ENCODE data around the gene ZNF831.

- TF ChIP-seq, protein P1, sequence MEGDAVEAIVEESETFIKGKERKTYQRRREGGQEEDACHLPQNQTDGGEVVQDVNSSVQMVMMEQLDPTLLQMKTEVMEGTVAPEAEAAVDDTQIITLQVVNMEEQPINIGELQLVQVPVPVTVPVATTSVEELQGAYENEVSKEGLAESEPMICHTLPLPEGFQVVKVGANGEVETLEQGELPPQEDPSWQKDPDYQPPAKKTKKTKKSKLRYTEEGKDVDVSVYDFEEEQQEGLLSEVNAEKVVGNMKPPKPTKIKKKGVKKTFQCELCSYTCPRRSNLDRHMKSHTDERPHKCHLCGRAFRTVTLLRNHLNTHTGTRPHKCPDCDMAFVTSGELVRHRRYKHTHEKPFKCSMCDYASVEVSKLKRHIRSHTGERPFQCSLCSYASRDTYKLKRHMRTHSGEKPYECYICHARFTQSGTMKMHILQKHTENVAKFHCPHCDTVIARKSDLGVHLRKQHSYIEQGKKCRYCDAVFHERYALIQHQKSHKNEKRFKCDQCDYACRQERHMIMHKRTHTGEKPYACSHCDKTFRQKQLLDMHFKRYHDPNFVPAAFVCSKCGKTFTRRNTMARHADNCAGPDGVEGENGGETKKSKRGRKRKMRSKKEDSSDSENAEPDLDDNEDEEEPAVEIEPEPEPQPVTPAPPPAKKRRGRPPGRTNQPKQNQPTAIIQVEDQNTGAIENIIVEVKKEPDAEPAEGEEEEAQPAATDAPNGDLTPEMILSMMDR (IDR thresholded peaks at IDR 0.05): no peak
- TF ChIP-seq EP300 (IDR thresholded peaks at IDR 0.05): no peak
- no peak for TF ChIP-seq POLR2A (IDR thresholded peaks at IDR 0.05)
- no peak for TF ChIP-seq POLR2AphosphoS5 (IDR thresholded peaks at IDR 0.05)
These were observed 79.3 kb downstream of the ZNF831 start for GRCh38 chr20:59242714-59243626.

Measured in suprapubic skin (tissue), 4 donors.